Measurements from ENCODE around the gene PRKX.
"Not testable (repeated sequence)": the region's sequence is repeated elsewhere in the genome, so short reads cannot be mapped to it uniquely, and the experiment has no call there.

PRKX gene

GRCh38 chrX:3560010-3560409 lies 153.4 kb downstream of the PRKX start:
- DNase-seq: not testable (repeated sequence)

All from KG1 (cell line).